Inflammatory macrophage treated with lipopolysaccharide for 1 hour (primary cell): Measurements from ENCODE around the gene PLXND1.
"Not testable (repeated sequence)": the region's sequence is repeated elsewhere in the genome, so short reads cannot be mapped to it uniquely, and the experiment has no call there.

Experiments used
- DNase-seq, 2 donors: peaks; one replicate each; pipeline ENCODE4 v3.0.0-alpha.2; 2020 to 2022

Gene PLXND1

DNA sequence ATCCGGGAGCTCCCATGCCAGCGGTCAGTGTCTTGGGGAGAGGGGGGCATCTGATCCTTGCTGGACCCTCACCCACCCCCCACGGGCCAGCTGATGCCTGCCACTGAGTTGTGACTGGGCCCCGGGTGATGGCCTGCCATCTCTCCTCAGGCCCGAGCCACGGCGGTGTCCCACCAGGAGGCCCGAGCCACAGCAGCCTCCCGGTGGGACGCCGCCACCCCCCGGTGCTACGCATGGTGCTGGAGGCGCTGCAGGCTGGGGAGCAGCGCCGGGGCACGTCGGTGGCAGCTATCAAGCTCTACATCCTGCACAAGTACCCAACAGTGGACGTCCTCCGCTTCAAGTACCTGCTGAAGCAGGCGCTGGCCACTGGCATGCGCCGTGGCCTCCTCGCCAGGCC, 59.2 kb downstream of the PLXND1 start:
- DNase-seq, result no peak

GRCh38 chr3:129545951-129546350, 60.5 kb downstream of the PLXND1 start:
- not testable (repeated sequence) for DNase-seq

DNA sequence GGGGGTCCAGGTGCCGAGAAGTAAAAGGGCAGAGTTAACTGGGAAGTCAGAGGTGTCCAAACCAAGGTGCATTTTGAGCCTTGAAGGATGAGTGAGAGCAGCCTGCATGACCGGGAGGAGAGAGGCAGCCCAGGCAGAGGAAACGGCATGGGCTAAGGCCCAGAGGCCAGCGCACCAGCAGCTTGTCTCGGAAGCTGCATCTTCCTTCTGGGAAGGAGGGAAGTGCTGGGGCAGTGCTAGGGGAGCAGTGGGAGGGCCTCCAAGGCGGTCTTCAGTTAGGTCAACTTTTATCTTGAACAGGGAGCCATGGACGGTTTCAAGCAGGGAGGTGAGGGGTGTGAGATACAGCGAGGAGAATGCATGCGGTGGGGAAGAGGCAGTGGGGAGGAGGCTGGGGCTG, 62.5 kb downstream of the PLXND1 start:
- DNase-seq, result no peak

DNA sequence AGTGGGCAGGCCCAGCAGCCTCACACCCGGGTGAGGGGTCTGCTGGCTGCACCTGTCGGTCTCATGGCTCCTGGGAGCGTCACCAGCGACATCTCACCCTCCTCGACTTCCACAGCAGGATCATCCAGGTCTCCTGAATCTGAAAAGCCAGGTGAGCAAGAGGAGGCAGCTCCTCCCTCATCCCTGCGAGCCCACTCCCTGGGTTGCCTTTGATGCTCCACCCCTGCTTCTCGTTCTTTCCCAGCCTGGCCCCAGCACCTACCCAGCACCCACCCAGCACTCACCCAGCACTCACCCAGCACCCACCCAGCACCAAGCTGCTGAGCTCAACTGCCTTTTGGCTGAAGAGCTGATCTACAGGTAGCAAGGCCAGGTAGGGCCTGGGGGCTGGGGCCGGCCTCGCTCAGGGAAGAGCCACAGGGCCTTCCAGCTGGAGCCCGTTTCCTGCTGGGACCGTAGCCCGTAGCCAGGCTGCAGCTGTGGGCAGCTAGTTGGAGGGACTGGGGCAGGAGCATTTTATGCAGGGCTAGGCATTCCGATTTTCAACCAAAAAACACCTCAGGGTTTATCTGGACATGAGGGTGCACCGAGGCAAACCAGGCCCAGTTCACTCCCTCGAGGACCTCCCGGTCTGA, 63.2 kb downstream of the PLXND1 start, which contains the start of gene H1-8:
Gene H1-8, plus strand, starts transcription at position 20 of the 635 bp plus-strand sequence. Its CDS starts 44 bp downstream, at position 64.
- DNase-seq, result no peak

DNA sequence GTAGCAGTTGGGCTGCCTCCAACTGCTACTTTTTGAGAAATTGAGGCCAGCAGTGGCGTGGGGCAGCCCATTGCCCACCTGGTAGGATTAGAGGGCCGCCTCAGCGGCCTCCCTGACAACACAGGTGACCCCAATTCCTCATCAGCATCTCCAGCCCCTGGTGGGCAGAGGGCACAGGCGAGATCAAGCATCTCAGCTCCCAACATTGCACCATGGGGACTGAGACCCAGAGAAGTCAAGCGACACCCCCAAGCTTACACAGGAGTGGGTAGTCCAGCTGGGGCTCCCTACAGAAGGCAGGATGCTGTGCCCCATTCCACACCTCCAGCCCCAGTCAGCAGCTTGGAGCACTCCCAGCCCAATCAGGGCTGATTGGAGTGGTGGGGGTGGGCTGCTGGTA, 63.7 kb downstream of the PLXND1 start:
- DNase-seq, result no peak

DNA sequence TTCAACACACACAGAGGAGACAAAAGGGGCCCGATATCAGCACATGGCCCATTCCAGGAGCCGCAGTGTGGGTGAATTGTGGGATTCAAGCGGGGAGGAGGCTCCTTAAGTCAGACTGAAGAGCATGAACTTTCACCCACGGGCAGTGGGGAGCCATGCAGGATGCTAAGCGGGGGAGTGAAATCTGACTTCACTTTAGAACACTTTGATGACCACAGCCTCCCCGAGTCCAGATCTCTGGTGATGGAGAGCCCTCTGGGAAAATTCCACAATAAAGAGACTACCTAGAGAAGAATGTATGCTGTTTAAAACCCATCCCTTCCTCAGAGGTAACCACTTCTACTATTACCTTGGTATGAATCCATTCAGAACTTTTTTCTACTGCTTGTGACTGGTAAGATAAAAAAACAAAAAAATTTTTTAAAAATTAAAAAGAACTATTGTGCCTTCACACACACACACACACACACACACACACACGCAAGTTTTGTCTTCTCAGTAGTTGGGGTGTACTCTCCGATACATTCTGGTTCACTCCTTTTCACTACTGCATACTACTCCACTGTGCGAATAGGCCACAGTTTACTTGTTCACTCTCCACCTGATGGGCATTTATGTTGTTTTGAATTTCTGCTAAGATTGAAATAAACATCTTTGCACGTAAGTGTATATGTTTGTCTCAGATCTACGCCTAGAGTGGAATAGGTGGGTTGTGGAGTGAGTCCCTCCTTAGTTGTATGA, 65.5 kb downstream of the PLXND1 start:
- DNase-seq, result no peak

- DNase-seq, result no peak
These were observed 67.3 kb downstream of the PLXND1 start for GRCh38 chr3:129539206-129539605.

- DNase-seq, result no peak
These were observed 69.7 kb downstream of the PLXND1 start for GRCh38 chr3:129536804-129537203.

DNA sequence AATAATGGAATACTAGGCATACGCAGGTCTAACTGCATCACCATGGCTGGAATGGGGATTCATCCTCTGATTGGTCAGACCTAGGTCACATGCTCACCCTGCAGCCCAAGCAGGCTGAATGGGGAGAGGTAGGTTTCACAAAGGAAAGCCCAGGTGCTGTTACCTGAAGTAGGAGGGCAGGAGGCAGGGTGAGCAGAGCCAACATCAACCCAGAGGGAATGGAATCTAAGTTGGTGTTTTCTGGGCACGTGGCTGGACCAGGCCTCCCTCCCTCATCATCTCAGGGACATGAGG, 70.2 kb downstream of the PLXND1 start:
- DNase-seq, result no peak

GRCh38 chr3:129535075-129535474, 71.4 kb downstream of the PLXND1 start:
- no peak for DNase-seq

DNA sequence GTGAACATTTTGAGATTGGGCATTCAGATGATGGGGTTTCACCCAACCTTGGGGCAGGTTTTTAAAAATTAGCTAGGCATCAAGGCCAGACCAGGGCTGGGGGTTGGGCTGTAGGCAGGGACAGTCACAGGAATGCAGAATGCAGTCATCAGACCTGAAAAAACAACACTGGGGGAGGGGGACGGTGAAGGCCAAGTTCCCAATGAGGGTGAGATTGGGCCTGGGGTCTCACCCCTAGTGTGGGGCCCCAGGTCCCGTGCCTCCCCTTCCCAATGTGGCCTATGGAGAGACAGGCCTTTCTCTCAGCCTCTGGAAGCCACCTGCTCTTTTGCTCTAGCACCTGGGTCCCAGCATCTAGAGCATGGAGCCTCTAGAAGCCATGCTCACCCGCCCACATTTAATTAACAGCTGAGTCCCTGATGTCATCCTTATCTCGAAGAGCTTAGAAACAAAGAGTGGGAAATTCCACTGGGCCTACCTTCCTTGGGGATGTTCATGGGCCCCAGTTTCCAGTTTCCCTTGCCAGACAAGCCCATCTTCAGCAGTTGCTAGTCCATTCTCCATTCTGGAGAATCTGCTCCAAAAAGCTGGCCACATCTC, 71.9 kb downstream of the PLXND1 start:
- DNase-seq, result peak in 1 of 2 donors; percentile 82

- no peak for DNase-seq
These were observed 73.1 kb downstream of the PLXND1 start for GRCh38 chr3:129533406-129533805.

GRCh38 chr3:129532261-129532660, 74.2 kb downstream of the PLXND1 start:
- DNase-seq, result no peak

- DNase-seq, result peak; percentile 28 to 59
These were observed 74.8 kb downstream of the PLXND1 start for GRCh38 chr3:129531699-129532098.

- DNase-seq, result no peak
These were observed 75.7 kb downstream of the PLXND1 start for GRCh38 chr3:129530821-129531220.

DNA sequence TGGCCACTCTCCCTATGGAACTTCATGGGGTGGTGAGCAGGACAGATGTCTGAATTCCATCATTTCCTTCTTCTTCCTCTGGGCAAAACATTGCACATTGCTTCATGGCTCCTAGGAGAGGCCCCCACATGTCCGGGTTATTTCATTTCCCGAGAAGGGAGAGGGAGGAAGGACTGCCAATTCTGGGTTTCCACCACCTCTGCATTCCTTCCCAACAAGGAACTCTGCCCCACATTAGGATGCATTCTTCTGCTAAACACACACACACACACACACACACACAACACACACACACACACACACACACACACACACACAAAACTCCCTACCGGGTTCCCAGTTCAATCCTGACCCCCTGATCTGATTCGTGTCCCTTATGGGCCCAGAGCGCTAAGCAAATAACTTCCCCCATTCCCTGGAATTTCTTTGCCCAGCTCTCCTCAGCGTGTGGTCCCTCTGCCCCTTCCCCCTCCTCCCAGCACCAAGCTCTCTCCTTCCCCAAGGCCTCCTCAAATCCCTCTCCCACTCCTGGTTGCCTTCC, 76.2 kb downstream of the PLXND1 start:
- peak; percentile 48 to 89 for DNase-seq

GRCh38 chr3:129529436-129530210, 76.9 kb downstream of the PLXND1 start:
- no peak for DNase-seq

DNA sequence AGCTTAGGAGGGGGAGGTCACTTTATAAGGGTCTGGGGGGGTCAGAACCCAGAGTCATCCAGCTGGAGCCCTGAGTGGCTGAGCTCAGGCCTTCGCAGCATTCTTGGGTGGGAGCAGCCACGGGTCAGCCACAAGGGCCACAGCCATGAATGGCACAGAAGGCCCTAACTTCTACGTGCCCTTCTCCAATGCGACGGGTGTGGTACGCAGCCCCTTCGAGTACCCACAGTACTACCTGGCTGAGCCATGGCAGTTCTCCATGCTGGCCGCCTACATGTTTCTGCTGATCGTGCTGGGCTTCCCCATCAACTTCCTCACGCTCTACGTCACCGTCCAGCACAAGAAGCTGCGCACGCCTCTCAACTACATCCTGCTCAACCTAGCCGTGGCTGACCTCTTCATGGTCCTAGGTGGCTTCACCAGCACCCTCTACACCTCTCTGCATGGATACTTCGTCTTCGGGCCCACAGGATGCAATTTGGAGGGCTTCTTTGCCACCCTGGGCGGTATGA, 77.8 kb downstream of the PLXND1 start, which contains the start of gene RHO:
Gene RHO, plus strand, starts transcription at position 51 of the 512 bp plus-strand sequence. Its CDS starts 95 bp downstream, at position 146.
- DNase-seq, result peak; percentile 36 to 75

DNA sequence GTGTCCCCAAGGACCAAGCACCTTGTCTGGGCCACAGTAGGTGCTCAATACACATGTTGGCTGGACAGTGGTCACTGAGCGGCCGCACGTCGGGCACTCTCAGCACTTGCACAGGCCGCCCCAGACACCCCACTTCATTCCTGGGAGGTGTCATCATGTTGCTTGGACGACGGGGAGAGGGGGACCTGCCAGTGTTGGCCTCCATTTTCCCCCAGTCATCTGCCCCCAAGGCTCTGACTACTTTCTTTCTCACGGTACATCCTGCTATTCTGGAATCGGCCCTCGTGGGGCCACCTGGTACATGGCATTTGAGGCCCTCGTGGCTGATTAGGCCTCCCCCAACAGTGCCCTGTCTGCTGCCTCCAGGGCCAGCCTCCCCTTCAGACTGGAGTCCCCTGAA, 79.2 kb downstream of the PLXND1 start:
- no peak for DNase-seq

- DNase-seq, result peak; percentile 86 to 95
These were observed 80.2 kb downstream of the PLXND1 start for GRCh38 chr3:129526121-129526900.

DNA sequence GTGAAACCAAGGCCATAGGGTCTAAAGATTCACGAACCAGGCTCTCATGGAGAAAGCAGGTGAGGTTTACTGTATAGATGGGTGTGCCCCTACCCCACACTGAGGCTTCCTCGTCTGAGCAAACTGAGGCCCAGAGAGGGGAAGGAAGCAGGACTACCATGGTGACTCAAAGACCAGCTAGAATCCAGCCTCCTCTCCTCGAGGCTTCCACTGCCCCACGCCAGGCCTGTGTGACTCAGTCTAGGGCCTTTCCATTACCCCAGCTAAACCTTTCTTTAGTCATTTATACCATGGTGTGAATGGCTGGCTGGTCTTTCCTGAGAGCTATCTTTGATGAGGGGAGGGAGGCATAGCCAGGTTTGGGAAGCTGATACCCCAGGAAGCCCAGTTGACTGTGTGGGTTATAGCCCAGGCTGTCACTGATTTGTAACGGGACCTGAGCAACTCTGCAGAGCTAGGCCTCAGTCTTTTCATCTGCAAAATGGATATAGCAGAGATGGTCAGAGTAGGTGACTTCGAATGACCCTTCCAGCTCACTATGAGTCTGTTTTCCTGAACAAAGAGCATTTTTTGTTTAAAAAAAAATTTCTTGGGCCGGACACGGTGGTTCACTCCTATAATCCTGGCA, 81.0 kb downstream of the PLXND1 start:
- DNase-seq, result peak; percentile 85 to 96
